HG03159 (cell line): ENCODE data around the gene ATP1B4.

ENCODE experiments used
- ATAC-seq: cut with Tn5 transposase; IDR thresholded peaks from one replicate; pipeline ENCODE4 v1.9.1; 2021; ENCODE audit warnings: mild to moderate bottlenecking, moderate library complexity; ENCODE audit not compliant: unreplicated experiment

ATP1B4 gene

DNA sequence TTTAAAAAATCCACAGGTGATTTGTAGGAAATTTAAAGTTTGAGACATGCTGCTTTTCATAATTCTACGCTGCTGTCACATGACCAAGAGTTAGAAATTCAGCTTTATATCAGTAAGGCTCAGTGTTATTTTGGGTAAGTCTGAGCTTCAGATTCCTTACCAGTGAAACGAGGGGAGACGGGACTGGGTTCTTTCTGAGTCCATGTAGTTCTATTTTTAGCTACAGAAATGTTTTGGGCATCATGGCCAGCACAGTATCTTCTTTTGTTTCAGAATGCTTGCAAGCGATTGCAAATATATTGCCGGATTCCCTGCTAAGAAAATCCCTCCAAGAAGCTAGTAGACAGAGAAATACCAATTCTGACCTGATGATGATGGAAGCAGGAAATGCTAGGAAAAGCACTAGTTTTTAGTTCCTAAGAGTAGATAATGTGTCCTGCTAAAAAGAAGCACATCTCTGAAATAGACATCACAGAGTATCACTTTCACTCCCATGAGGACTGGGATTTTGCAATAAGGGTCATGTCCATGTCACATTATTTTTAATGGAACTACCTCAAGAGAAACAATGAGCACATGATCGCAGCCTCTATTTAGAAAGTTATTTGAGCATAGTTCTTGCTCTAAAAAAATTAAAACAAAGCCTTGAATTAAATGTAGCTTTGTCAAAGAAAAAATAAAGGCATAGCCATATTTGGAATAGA lies 10.9 kb downstream of the ATP1B4 start:
- ATAC-seq = no peak

DNA sequence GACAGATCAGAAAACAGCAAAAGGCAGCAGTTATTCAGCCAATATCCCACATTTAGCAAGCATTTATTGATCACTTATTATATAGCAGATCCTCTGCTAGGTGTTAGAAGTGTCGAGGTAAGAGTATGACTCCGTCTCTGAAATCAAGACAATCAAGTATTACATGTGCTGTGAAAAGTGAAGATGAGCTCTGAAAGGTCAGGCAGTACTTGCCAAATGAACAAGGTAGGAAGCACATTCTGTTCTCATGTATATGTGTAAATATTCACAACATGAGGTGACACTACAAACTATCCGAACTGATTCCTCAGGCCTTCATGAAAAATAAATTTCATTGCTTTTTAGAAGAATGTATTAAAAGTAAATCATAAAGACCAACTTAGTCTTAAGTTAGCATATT lies 15.3 kb downstream of the ATP1B4 start:
- ATAC-seq = no peak

DNA sequence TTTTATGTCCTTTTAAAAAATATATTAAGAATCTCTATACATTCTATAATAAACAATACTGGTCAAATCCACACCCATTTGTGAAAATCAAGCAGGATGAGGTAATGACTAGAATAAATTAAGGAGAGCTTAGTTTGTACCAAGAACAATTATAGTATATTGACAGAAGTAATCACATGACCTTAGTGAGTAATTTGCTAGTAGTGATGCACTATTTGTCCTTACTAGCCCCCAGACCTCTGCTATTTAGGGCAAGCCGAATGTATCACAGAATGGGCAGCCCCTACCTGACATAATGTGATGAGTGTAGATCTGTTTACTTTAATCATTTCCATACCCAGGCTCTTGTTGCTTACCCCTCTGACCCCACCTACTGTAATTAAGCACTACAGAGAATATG lies 15.8 kb downstream of the ATP1B4 start:
- no peak for ATAC-seq

DNA sequence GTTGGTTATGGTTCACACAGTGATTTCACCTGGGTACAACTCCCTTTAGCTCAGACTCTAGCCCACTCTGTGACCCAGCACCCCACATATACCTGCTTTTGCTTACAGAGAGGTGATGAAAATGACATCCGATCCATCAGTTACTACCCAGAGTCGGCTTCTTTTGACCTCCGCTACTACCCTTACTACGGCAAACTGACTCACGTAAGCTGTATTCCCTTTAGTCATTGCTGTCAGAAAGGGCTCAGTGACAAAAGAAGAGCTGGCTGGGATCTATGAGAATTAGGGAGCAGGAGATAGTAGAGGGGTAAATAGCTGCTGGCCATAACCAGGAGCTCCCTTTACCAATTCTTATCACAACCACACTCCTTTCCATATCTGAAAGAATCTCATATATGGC lies 16.7 kb downstream of the ATP1B4 start:
- no peak for ATAC-seq

DNA sequence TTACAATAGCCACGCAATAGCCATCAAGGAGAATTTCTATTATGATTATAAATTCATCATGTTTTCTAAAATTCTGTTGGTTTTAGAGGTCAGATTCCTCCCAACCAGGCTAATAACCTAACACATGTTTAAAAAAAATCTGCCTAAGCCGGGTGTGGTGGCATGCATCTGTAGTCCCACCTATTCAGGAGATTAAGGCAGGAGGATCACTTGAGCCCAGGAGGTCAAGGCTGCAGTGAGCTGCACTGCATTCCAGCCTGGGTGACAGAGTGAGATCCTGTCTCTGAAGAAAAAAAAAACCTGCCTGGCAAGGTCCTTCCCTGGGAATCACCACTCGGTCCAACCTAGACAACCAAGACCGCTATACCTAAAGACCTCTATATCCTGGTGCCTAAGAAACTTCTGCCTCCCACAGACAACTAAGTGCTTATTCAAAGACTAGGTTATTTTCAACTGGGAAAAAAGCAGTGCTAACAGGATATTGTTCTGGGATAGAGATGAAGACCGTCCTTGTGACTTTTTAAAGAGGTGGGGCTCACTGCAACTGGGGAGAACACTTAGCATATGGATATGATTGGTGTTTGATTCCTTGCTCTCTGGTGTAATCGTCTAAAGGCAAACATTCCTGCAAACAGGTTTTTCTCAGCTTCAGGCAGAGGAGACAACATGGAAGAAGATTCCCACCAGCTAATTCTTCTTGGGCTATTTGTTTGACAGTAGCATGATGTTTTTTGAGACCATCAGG lies 18.2 kb downstream of the ATP1B4 start:
- no peak for ATAC-seq

DNA sequence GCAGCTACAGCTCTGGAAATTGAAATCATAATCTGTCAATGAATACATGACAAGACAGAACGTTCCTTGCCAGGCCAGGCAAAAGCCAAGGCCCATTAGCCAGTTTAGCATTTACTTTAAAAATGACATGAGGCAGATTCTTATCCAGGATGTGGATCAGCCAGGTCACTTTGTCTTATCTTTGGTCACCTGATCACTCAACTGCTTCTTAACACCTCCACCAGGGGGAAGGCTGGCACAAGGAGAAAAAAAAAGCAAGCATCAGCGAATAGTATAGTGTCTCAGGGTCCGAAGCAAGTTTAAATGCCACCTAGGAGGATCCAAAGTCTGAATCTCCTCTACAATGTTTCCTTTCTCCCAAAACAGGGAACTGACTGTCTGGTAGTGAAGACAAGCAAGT lies 18.8 kb downstream of the ATP1B4 start:
- peak; percentile 82 for ATAC-seq

DNA sequence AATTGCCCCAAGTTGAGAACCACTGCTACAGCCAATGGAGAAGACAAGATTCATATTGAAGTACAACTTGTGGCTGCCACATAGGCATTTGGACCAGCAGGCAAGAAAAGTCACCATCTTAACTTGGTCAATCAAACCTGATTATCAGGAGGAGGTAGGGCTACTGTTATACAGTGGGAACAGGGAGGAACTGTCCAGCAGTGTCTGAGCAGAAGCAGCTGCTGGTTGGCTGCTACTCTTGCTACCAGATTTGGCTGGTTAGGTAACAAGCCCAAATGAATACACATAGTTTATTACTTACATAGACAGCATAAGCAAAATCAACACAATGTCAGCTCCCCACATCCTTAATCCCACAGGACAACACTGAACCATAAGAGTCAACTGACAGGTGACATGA lies 39.4 kb downstream of the ATP1B4 start:
- no peak for ATAC-seq

DNA sequence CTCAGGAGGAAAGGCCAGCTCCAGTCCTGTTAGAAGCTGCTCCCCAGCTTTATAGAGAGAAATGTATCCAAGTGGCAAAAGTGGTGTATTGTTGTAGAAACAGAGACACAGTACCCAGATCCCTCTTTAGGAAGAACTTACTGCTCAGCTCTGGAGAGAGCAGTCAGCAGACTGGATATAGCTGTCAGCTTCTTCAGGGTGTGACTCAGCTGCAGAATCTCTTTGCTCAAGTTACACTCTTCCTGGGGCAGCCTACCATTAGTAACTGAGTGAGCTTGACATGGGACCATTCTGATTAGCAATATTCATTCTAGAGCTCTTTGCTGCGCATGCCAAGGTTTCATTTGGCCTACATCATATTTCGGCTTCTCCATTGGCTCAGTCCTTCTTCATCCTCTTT lies 40.5 kb downstream of the ATP1B4 start:
- no peak for ATAC-seq

DNA sequence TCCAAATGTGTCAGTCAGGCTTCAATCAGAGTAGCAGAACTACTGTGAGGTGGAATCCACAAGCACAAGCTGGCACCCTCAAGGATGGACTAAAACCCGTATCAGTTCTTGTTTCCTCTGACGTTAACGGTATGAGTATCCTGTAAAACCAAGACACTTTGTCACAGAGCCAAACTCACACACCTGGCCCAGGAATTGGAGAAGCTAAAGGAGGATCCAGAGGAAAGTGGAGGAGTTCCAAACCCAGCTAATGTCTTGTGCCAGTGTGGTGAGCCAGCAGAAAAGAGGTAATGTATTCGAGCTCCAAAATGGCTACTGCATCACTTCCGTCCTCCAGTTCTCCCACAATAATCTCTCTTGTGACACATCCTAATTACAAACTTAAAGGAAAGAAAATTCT lies 44.7 kb downstream of the ATP1B4 start:
- no peak for ATAC-seq

DNA sequence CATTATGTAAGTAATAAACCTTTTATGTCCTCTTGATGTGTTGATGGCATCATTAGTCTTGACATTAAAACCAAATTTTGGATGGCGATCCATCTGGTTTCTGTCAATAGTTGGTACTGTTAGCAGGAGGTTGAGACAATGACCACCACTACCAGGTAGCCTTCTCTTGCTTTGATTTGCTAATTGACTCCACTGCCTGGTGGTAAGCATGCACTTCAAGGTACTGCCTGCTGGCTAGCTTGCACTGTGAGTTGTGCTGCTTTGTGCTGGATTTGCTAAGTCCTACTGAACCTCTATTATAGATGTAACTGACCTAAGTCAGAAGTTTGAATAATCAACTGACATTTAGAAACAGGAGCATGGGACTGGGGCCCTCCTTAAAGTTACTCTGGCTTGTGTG lies 46.3 kb downstream of the ATP1B4 start:
- no peak for ATAC-seq

DNA sequence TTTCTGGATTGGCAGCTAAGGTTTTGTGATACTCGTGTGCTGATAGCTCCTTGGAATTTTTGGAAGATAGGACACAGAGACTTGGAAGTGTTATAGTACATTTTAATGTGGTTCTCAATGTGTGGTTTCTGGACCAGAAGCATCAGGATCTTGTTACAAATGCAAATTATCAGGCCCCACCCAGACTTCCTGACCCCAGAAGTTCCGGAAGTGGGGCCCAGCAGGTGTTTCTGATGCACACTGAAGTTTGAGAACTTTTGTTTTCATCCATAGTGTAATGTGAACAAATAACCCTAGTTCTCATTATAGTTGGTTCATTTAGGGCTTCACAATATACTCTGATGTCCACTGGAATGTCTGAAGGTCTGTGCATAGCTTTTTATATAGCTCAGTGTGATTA lies 57.6 kb downstream of the ATP1B4 start:
- ATAC-seq = peak; percentile 58

DNA sequence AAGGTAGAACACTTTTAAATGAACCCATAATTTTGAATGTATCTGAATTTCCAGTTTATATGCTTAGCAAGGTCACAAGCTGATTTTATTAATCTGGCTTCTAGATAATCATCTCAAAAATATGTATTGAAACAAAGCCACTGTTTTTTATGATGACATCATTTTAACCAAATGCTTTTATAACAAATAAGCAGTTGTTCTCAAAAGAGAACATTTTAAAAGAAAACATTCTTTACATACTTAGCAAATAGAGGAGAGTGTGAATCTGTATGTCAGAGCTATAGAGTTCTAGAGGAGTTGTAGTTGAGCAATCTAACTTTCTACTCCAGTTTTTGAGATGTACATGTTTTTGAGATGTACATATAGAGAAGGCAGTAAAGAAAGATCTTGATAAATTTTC lies 64.7 kb downstream of the ATP1B4 start:
- ATAC-seq = no peak

DNA sequence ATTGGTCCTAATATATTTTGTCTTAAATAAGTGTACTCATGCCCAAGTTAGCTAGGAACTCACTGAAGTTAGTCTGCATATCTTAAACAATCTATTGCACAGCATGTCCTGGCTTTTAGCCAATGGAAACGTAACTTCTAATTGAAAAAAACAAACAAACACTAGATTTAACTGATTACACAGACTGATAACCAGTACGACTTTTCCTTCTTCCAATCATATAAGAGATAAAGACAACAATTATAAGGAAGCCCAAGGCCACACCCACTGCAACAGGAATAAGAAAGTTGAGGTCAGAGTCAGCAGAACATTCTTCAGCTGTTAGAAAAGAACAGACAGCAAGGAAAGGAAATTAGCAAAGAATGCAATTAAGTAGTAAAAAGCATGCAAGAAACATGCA lies 66.4 kb downstream of the ATP1B4 start:
- no peak for ATAC-seq

DNA sequence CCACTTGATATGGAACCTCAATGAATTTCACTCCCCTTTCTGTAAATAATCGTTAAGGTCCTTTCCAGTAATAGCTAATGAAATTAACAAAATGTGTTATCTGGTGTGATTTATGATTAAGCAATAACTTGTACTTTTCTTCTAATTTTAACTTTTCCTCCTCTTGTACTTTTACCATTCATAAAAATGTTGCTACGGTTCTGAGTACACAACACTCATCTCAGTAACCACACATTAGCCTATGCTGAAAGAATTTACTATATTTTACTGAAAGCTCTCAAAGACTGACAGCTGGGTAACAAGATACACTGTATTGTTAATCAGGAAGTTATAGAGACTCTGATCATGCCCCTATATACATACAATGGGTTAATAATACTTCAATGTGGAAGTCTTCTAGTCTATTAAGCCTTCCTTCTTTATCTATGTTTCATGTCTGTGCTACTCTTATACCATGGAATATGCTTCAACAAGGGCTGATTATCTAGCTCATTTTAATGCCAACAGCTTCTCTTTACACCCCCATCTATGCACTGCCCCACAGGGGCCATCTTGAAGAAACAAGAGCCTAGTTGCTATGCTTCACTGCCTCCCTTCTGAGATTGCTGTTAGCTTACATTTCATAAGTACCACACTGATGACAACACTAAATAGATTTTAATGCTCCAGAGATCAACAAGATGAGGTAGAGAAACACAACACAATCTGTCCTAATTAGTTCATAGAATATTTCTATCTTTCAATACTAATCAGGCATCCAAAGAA lies 68.1 kb downstream of the ATP1B4 start:
- peak; percentile 75 for ATAC-seq
